GM21576 (cell line): Measurements from ENCODE around the gene PCYOX1L.
A peak's percentile ranks its signal among the peaks of the same experiment; 100 is the strongest.

Experiments used
- ATAC-seq: cut with Tn5 transposase; IDR thresholded peaks from one replicate; pipeline ENCODE4 v1.9.1; 2021; ENCODE audit warnings: mild to moderate bottlenecking, moderate library complexity; ENCODE audit not compliant: unreplicated experiment

The PCYOX1L gene

DNA sequence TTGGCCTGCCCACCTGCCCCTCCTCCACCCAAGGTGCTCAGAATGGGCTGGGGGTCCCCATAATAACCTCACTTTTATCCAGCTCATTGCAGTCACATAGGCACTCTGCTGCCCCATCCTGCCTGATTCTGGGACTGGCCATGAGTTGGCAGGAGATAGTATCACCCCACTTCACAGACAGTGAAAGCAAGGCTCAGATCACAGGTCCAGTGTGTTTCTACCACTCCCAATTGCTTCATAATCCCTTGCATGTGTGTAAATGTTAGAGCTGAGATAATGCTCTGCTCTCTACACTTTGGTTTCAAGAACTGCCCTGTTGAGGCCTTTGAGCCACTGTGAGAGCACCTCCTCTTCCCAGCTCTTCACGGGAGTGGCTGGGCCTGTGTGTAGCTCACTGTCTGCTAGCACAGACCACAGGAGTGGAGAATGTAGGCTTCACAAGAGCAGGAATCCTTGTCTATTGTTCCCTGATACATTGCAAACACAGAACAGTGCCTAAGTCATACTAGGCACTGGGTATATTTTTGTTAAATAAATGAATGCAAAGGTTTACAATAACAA lies 8.4 kb downstream of the PCYOX1L start:
- no peak for ATAC-seq

DNA sequence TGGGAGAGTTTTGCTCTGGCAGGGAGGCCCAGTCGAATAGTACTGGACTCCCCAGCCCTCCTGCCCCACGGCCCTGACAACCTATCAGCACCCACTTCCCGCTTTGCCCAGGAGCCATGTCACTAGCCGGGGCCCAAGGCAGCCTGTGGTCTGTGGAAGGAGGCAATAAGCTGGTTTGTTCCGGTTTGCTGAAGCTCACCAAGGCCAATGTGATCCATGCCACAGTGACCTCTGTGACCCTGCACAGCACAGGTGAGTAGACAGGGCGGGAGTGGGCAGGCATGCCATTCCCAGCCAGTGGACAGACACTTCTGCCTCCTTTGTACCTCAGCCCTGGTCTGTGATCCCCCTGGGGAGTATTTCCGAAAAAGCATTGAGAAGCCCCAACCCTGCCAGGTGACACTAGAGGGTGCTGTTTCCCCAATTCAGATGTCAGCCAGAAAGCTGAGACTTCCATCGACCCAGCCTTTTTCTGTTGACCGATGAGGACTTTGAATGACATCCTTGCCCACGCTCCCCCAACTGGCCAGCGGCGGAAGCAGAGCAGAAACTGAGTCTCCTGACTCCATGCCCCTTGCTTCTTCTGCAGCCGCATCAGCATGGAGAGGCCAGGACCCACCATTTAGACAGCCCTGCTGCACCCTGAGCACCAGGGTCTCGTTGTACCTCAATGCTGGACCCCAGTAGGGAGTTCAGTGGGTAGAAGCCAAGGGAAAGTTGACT lies 9.6 kb downstream of the PCYOX1L start:
- ATAC-seq = peak; percentile 50

DNA sequence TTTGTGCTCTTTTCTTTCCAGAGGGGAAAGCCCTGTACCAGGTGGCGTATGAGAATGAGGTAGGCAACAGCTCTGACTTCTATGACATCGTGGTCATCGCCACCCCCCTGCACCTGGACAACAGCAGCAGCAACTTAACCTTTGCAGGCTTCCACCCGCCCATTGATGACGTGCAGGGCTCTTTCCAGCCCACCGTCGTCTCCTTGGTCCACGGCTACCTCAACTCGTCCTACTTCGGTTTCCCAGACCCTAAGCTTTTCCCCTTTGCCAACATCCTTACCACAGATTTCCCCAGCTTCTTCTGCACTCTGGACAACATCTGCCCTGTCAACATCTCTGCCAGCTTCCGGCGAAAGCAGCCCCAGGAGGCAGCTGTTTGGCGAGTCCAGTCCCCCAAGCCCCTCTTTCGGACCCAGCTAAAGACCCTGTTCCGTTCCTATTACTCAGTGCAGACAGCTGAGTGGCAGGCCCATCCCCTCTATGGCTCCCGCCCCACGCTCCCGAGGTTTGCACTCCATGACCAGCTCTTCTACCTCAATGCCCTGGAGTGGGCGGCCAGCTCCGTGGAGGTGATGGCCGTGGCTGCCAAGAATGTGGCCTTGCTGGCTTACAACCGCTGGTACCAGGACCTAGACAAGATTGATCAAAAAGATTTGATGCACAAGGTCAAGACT lies 10.3 kb downstream of the PCYOX1L start:
- no peak for ATAC-seq

DNA sequence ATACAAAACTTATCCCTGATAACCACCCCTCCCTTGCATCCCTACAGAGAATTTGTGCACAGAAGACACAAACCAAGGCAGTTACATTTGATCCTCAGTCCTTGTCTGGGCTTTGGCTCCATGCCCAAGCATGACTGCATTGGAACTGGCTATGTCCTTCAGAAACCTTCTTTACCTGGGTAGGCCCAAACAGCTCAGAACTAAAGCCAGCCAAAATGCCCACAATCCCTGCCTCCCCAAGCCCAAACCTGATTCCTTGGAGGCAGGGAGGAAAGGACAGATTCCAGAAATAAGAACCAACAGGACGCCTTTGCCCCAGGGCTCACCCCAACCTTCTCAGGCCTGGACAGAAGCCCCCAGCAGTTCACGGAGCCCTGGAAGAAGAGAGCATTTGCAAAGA lies 13.0 kb downstream of the PCYOX1L start:
- ATAC-seq = no peak

DNA sequence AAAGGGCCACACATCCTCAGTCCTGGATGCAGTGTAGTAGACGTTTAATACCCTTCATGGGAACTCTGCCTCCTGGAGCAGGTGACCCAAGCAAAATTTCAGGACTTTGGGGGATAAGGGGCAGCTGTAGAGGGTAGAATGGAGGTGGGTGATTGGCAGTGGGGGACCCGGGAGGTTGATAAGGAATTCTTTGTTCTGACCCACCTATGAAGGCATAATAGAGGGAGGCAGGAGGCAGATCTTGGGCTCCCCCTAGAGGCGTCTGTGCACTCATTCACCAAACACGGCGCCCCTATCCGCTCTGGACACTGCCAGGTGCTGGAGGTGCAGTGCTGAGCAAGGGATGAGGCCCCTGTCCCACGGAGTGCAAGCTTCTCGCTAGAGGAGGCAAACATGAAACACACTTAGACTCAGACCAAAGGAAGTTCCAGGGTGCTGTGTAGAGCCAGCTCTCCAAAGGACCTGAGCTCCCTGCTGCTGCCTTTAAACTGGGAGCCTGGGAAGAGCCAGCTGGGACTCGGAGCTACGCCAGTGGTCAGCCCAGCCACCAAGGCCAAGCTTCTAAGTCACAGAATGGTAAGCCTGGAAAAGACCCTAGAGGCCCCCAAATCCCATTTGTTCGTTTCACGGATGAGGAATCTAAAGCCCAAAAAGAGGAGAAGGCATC lies 13.6 kb downstream of the PCYOX1L start:
- peak; percentile 79 for ATAC-seq

DNA sequence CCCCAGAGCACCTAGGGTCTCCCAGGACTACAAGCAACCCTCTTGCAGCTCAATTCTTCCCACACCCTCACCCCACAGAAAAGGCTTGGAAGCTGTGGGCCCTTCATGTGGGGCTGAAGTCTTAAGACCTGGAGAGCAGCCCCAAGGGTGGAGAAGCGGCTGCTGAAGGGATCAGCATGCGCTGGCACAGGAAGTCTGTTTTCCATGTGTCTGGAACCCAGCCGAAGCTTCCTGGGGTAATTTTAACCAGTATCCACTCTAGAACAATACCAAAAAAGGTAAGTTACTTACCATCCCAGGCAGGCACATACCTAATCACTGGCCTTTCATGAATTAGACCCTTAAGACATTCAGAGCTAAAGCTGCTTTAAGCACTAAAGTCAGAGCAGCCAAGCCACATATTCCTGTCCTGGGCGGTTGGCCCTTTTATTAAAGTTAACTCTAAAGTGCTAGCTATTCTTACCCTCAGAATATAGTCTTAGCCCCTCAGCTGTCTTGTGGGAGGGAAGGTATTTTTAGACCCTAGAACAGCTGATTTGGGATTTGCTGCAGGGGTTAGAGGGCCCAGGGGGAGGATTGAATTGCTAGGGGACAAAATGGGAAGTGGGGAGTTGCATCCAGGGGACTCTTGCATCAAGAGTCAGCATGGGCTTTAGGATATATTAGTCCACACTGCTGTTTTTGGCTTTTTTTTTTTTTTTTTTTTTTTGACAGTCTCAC lies 14.4 kb downstream of the PCYOX1L start:
- ATAC-seq = no peak

DNA sequence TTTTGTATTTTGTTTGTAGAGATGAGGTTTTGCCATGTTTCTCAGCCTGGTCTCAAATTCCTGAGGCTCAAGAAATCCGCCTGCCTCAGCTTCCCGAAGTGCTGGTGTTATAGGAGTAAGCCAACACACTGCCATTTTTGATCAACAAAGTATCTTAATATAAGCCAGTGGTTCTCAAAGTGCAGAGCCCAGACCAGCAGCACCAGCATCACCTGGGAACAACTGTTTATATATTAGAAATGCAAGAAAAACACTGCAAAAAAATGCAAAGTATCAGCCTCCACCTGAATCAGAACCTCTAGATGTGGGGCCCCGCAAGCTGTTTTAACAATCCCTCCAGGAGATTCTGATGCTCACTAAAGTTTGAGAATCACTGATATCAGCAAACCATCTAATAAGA lies 15.1 kb downstream of the PCYOX1L start:
- ATAC-seq = no peak

DNA sequence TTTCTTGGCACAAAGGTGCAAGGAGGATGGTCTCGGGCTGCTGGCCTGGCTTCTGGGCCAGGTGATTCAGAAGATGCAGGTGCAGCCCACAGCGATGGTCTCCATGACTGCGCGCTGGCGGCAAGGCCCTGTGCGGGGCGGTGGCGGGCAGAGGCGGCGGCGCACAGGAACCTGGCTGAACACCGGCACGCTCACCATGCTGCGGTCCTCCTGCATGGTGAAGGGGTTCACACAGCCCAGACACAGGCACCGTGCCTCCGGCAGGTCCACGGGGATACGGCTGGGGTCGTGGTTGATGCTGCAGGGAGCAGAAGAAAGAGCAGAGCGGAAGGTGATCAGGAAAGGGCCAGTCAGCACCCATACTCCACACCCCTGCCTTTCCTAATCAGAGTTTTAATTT lies 16.5 kb downstream of the PCYOX1L start:
- no peak for ATAC-seq

DNA sequence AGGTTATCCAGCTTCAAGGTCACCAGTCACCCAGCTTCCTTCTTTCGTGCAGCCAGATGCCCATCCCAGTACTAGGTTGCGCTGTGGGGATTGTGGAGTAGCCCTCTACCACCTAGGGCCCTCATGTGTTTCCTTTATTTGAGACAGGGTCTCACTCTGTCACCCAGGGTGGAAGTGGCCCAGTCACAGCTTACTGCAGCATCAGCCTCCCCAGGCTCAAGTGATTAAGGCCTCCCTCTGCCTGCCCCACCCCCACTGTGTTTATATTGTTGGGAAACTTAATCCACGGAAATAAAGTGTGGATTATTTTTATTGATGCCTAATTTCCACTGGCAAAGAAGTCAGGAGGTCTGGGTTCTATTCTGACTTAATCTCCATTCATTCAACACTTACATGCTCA lies 17.0 kb downstream of the PCYOX1L start:
- ATAC-seq = no peak

DNA sequence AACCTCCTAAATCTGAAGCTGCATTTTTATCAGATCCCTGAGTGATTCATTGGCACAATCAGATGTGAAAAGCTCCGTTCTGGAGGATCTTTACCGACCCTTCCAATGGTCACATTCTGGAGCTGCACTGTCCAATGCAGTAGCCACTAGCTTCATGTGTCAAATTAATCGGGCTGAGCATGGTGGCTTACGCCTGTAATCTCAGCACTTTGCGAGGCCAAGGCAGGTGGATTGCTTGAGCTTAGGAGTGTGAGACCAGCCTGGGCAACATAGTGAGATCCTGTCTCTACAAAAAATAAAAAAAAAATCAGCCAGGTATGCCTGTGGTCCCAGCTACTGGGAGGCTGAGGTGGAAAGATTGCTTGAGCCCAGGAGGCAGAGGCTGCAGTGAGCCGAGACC lies 17.6 kb downstream of the PCYOX1L start:
- no peak for ATAC-seq

DNA sequence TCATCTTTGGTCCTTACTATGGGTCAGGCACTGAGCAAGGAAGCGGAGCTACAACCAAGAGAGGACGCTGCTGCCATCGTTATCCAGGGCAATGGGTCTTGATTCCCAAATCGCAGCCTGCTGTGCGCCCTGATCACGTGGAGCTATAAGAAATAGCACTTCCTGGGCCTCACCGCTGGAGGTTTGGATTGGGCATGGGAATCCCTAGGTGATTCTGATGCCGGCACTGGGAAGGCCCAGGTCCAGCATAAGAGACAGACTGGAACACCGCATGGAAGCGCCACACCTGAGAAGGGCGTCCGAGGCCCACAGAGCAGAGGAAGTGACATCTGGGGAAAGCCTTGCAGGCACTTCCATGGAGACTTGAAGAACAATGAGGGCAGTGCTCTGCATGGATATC lies 18.3 kb downstream of the PCYOX1L start:
- ATAC-seq = no peak

DNA sequence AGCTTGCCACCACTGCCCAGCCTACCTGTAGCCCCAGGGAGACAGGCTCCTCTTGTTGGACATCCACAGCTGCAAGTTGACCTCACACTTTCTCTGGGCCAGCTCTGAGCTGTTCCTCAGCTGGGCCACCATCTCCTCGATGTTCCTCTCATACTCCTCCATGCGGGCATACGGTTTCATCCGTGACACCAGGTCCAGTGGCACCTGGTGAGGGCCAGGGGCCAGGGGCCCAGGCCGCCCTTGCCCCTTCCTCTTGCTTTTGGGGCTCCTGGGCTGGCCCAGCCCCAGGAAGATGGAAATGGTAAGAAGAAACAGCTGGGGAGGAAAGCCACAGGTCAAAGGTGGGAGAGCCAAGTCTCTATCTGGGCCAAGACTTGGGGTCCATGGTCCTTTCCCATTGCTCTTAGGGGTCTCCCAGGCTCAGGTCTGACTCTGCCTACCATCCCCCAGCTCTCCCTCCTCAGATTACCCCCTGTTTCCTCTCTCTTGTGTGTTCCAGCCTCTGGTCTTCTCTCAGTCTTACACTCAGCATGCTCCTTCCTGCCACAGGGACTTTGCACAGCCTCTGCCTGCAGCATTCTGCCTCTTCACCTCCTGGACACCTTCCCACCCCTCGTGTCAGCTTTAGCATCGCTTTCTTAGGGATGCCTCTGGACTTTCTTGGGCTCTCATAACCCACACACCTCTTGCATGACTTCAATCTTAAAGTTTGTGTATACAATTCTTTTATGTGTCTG lies 19.0 kb downstream of the PCYOX1L start:
- ATAC-seq = no peak

DNA sequence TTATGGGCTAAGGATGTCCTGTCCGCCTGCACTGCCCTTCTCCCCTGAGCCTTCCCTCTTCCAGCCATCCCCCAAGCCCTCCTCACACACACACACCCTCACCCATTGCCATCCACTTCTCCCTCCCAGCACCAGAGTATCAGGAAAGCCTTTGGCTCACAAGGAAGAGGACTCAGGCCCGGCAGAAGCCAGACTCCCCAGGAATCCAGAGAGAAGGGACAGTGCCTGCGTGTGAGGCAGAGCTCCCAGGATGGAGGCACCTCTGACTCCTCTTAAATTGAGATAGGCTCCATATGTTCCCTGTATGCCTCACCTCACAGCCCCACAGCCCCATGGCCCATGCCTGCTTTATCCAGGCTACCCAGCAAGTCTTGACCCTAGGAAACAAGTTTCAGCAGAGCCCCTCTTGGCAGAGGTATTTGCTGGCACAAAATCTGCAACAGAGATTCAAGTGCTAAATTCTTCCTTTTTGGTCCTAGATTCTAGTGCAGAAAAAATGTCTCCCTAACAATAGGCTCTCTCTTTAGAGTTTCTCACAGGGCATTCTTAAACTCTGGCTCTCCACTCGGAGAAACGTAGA lies 20.5 kb downstream of the PCYOX1L start:
- ATAC-seq = no peak

DNA sequence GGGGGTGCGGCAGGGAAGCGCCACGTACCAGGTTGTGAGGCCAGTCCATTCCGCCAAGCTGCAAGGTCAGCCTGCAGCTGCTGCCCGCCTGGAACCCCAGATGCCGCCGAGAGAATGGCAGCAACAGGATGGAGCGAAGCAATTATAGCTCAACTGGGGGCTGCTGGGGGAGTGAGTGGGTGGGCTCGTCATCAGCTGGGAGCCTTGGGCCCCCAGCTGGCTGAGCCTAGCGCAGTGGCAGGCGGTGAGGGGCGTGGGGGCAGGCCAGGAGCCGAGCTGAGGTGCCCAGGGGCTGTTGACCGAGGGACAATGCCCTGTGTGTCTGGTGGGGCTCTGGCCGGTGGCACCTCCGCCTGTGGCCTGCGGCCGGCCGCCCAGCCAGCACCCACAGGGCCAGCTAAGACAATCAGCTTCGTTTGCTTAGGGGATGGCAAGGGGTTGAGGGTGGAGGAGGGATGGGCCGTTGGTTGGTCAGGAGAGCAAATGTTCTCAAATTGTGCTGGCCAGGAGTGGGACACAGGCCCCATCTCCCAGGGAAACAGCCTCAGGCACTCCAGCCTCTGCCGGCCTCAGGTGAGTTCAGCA lies 21.4 kb downstream of the PCYOX1L start, which contains the start of gene IL17B:
Gene IL17B (minus strand): TSS at position 116 of the 585 bp plus-strand sequence. CDS start 67 bp downstream, at position 49.
- ATAC-seq = no peak

DNA sequence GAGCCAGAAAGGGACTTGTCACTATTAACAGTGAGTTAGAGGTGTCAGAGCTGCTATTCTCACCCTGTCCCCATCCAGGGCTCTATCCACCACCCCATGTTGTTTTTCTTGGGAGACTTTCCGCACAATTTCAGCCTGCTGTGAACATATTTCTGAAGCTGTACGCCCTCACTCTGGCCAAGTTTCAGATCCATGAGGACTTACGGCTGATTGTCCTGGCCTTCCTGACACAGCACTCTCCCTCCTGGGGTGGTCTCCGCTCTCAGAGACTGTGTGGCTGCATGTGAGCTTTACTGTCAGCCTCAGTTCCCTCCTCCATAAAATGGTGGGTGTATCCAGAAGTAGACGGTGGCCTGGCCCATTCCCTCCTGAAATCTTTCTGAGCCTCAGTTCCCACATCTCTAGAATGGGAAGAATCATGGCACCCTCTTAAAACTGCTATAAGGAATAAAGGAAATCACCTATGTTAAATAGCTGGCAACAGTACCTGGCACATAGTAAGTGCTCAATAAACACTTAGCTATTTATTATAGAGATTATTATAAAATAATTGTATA lies 22.1 kb downstream of the PCYOX1L start:
- ATAC-seq = no peak

DNA sequence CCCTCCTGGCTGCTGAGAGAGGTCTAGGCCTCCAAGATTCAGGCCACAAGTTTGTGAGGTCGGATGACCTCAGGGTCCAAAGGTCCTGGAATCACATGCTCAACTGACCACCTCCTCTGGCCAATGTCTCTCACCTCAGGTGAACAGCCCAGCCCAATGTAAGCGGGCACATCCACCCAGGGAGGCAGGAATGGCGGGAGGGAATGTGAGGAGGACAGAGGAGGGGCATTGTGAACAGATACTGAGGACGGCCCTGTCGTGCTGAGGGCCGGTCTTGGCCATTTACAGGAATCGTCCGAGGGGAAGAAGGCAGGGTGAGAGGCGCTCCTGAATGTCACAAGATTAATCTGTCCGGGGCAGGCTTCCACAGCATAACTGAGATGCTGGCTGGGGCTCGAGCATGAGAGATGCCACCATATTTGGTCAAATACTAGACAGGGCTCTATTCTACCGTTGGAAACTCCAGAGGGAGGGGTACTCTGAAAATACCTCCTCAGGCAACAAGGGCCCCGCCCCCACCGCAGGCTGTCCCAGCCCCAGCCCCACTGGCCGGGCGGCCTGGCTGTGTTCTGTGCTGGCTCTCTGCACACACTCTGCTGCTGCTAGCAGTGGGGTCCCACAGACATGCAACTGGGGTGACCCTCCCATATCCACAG lies 22.7 kb downstream of the PCYOX1L start:
- no peak for ATAC-seq

DNA sequence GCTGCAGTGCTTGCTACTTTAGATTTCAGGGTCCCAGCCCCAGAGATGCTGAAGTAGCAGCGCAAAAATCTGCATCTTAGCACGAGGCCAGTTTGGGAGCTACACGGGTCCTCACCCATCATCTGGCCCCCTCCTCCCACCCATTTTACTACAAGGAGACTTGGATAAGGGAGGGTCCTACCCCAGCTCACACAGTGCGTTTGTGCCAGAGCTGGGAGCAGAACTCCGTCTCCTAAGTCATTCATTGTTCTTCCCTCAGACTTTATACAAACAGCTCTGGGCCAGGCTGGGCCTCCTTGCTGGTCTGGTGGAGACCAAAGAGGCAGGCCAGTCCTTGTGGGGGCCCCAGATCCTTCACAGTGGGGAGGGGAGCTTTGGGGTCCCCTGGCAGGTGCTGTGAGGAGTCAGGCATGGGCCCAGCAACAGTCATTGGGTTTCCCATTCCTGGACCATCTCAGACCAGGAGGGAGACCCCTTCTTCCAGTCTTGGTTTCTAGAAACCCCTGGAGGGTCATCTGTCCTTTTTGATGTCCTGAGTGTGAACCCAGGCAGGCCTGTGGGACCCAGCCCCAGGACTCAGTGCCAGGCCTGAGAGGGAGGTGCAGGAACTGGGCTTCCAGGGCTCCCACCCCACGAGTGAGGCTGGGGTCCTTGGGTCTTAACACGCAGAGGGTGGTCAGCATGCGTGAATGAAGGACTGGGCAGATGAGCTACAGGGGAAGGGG lies 23.6 kb downstream of the PCYOX1L start:
- no peak for ATAC-seq

DNA sequence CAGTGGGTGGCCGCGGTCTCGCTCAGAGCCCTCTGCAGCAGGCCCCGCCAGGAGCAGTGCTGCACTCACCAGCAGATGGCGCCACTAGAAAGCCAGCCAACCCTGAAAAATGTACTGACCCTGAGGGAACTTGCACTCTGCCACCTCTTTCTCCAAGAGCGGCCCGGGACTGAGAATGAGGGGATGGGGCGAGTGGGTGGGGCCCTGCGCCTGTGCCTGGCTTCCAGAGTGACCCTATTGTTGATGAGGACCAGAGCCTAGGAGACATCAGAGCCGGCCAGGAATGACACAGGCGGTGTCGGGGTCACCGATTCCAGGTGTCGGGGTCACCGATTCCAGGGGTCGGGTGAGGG lies 24.1 kb downstream of the PCYOX1L start:
- ATAC-seq = peak; percentile 68
